Measurements from ENCODE around the gene ANTKMT.
A peak's percentile ranks its signal among the peaks of the same experiment; 100 is the strongest.

ANTKMT gene

GRCh38 chr16:726438-727290 lies 5.7 kb downstream of the ANTKMT start, which contains the start of the genes CCDC78 and HAGHL:
CCDC78 (minus strand) TSS chr16:726443; CDS start chr16:726367, 76 bp downstream.
HAGHL (plus strand) TSS chr16:727106; CDS start chr16:727510, 404 bp downstream.
- Histone ChIP-seq H2AFZ (ENCODE audit: low read depth, low read length) (no peak within 1 kb of the TSS), H3K36me3 (ENCODE audit: insufficient read depth, low read length) (peaks cover 2% of the 10 kb centered on the region), H3K9me3 (ENCODE audit: low read length) (no peaks in the 10 kb centered on the region), H3K4me3 (ENCODE audit: low read length) (peak within 1 kb of the TSS; percentile 41), H3K4me1 (ENCODE audit: insufficient read depth, low read length) (peaks cover 17% of the 10 kb centered on the region), H3K27me3 (ENCODE audit: insufficient read depth, low read length) (no peaks in the 10 kb centered on the region)

GRCh38 chr16:727291-727977 lies 6.5 kb downstream of the ANTKMT start:
- H3K36me3 ChIP-seq (ENCODE audit: insufficient read depth, low read length), result peaks cover 2% of the 10 kb centered on the region
- no peaks in the 10 kb centered on the region for H3K27me3 ChIP-seq (ENCODE audit: insufficient read depth, low read length)
- H3K4me1 ChIP-seq (ENCODE audit: insufficient read depth, low read length), result peaks cover 11% of the 10 kb centered on the region
- H3K4me3 ChIP-seq (ENCODE audit: low read length), result peak overlapping the region; percentile 41
- no peaks in the 10 kb centered on the region for H3K9me3 ChIP-seq (ENCODE audit: low read length)
- no peak overlapping the region for H2AFZ ChIP-seq (ENCODE audit: low read depth, low read length)

- H3K27me3 ChIP-seq (ENCODE audit: insufficient read depth, low read length), result no peaks in the 10 kb centered on the region
- no peaks in the 10 kb centered on the region for H3K9me3 ChIP-seq (ENCODE audit: low read length)
- H3K4me1 ChIP-seq (ENCODE audit: insufficient read depth, low read length), result peaks cover 11% of the 10 kb centered on the region
- H3K4me3 ChIP-seq (ENCODE audit: low read length), result peak overlapping the region; percentile 41
- H2AFZ ChIP-seq (ENCODE audit: low read depth, low read length), result no peak overlapping the region
- H3K36me3 ChIP-seq (ENCODE audit: insufficient read depth, low read length), result peaks cover 8% of the 10 kb centered on the region
Measured at GRCh38 chr16:728131-728889, 7.4 kb downstream of the ANTKMT start.

DNA sequence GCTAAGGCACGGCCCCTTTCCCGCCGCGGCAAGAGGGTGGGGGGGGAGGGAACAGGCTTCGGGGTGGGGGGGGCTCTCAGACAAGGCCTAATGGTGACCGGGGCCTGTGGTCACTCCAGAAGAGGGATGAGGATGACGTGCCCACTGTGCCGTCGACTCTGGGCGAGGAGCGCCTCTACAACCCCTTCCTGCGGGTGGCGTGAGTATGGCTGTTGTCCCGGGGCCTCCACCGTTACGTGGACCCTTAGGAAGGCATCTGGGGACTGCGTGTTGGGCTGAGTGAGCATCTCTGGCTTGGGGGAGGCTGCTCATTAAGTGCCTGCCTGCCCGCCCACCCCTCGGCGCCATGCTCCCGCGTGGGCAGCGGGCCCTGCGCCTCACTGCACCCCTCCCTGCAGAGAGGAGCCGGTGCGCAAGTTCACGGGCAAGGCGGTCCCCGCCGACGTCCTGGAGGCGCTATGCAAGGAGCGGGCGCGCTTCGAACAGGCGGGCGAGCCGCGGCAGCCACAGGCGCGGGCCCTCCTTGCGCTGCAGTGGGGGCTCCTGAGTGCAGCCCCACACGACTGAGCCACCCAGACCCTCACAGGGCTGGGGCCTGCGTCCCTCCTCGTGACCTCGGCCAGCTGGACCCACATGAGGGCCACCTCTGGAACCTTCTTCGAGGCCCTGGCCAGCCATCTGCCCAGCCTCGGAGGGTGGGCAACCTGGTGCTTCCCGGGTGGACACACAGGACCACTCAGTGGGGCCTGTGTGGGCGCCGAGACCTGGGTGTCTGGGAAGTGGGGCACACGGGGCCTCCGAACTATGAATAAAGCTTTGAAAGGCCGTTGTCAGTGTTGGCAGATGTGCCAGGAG lies 8.2 kb downstream of the ANTKMT start:
- peaks cover 16% of the 10 kb centered on the region for H3K36me3 ChIP-seq (ENCODE audit: insufficient read depth, low read length)
- H3K27me3 ChIP-seq (ENCODE audit: insufficient read depth, low read length), result no peaks in the 10 kb centered on the region
- H3K4me1 ChIP-seq (ENCODE audit: insufficient read depth, low read length), result peaks cover 11% of the 10 kb centered on the region
- no peak overlapping the region for H2AFZ ChIP-seq (ENCODE audit: low read depth, low read length)
- no peak overlapping the region for H3K4me3 ChIP-seq (ENCODE audit: low read length)
- H3K9me3 ChIP-seq (ENCODE audit: low read length), result no peaks in the 10 kb centered on the region

- H3K4me1 ChIP-seq (ENCODE audit: insufficient read depth, low read length), result peaks cover 11% of the 10 kb centered on the region
- no peak overlapping the region for H2AFZ ChIP-seq (ENCODE audit: low read depth, low read length)
- H3K4me3 ChIP-seq (ENCODE audit: low read length), result no peak overlapping the region
- no peaks in the 10 kb centered on the region for H3K9me3 ChIP-seq (ENCODE audit: low read length)
- H3K27me3 ChIP-seq (ENCODE audit: insufficient read depth, low read length), result no peaks in the 10 kb centered on the region
- peaks cover 25% of the 10 kb centered on the region for H3K36me3 ChIP-seq (ENCODE audit: insufficient read depth, low read length)
Measured at GRCh38 chr16:729768-730665, 9.1 kb downstream of the ANTKMT start.

- Histone ChIP-seq H3K4me1 (ENCODE audit: insufficient read depth, low read length) (peaks cover 11% of the 10 kb centered on the region), H3K36me3 (ENCODE audit: insufficient read depth, low read length) (peaks cover 33% of the 10 kb centered on the region), H2AFZ (ENCODE audit: low read depth, low read length) (no peak overlapping the region), H3K9me3 (ENCODE audit: low read length) (no peaks in the 10 kb centered on the region), H3K4me3 (ENCODE audit: low read length) (no peak overlapping the region), H3K27me3 (ENCODE audit: insufficient read depth, low read length) (no peaks in the 10 kb centered on the region)
Measured at GRCh38 chr16:730666-731509, 9.9 kb downstream of the ANTKMT start.

DNA sequence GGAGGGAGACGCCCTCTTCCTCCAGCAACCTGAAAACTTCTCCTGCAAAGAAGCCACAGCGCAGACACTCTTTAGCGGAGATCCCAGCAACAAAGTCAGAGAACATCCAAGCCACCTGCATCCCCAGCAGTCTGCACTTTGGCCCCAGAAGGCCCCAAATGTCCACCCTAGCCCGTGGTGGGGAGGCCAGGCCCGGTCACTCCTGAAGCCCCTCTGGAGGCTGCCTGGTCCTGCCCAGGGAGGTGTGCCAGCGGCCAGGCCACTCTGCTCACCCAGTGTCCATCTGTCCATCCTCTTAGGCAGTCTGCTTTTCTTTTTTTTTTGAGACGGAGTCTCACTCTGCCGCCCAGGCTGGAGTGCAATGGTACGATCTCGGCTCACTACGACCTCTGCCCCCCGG lies 11.4 kb downstream of the ANTKMT start:
- peaks cover 44% of the 10 kb centered on the region for H3K36me3 ChIP-seq (ENCODE audit: insufficient read depth, low read length)
- no peak overlapping the region for H3K4me3 ChIP-seq (ENCODE audit: low read length)
- no peak overlapping the region for H2AFZ ChIP-seq (ENCODE audit: low read depth, low read length)
- H3K4me1 ChIP-seq (ENCODE audit: insufficient read depth, low read length), result peaks cover 9% of the 10 kb centered on the region
- no peaks in the 10 kb centered on the region for H3K9me3 ChIP-seq (ENCODE audit: low read length)
- no peaks in the 10 kb centered on the region for H3K27me3 ChIP-seq (ENCODE audit: insufficient read depth, low read length)

DNA sequence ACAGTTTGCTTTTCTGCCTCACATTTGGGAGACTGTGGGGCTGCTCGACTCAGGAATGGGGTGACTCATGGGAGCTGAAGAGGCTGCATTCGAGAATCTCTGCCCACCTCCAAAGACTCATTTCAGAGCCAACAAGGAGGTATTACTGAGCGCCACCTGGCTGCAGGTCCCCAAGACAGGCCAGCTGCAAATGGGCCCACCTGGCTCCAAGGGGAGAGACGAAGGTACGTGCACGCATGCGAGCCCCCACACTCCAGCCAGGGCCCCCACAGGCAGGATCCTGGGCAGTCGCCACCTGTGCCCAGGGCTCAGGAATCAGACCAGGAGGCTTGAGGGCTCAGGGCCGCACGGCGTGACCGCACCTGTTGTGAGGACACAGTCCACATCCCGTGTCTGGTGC lies 12.0 kb downstream of the ANTKMT start:
- Histone ChIP-seq H3K4me3 (ENCODE audit: low read length) (no peak overlapping the region), H3K9me3 (ENCODE audit: low read length) (no peaks in the 10 kb centered on the region), H3K27me3 (ENCODE audit: insufficient read depth, low read length) (no peaks in the 10 kb centered on the region), H3K4me1 (ENCODE audit: insufficient read depth, low read length) (peaks cover 4% of the 10 kb centered on the region), H2AFZ (ENCODE audit: low read depth, low read length) (no peak overlapping the region), H3K36me3 (ENCODE audit: insufficient read depth, low read length) (peaks cover 49% of the 10 kb centered on the region)

GRCh38 chr16:733382-734207 lies 12.6 kb downstream of the ANTKMT start:
- Histone ChIP-seq H3K9me3 (ENCODE audit: low read length) (no peaks in the 10 kb centered on the region), H3K4me1 (ENCODE audit: insufficient read depth, low read length) (peaks cover 1% of the 10 kb centered on the region), H3K27me3 (ENCODE audit: insufficient read depth, low read length) (no peaks in the 10 kb centered on the region), H3K4me3 (ENCODE audit: low read length) (no peak overlapping the region), H3K36me3 (ENCODE audit: insufficient read depth, low read length) (peaks cover 51% of the 10 kb centered on the region), H2AFZ (ENCODE audit: low read depth, low read length) (no peak overlapping the region)

GRCh38 chr16:734208-734980 lies 13.4 kb downstream of the ANTKMT start:
- peaks cover 51% of the 10 kb centered on the region for H3K36me3 ChIP-seq (ENCODE audit: insufficient read depth, low read length)
- no peaks in the 10 kb centered on the region for H3K9me3 ChIP-seq (ENCODE audit: low read length)
- no peak overlapping the region for H3K4me3 ChIP-seq (ENCODE audit: low read length)
- H3K4me1 ChIP-seq (ENCODE audit: insufficient read depth, low read length), result peaks cover under 1% of the 10 kb centered on the region
- no peak overlapping the region for H2AFZ ChIP-seq (ENCODE audit: low read depth, low read length)
- no peaks in the 10 kb centered on the region for H3K27me3 ChIP-seq (ENCODE audit: insufficient read depth, low read length)

All from neuron (in vitro differentiated cells).